Body of pancreas (tissue), 4 donors: ENCODE measurements around the gene MFAP3. TPM values are rescaled to one million over a fixed set of nuclear protein-coding genes. Genes with fewer than 3 reads are reported as not detected.
"Not testable (repeated sequence)": the region's sequence is repeated elsewhere in the genome, so short reads cannot be mapped to it uniquely, and the experiment has no call there.

ENCODE experiments used
- ATAC-seq: fragments of 150-250 bp; one replicate; pipeline ENCODE4 v1.9.1; 2016
- DNase-seq, 4 donors: peaks; one replicate each; pipeline ENCODE4 v3.0.0-alpha.2; 2019
- H3K27ac ChIP-seq, 4 donors: fragments of 200-600 bp; sonication (generic); 1 replicate in 3 of 4; 2 replicates in 1 of 4; pipeline versions ENCODE4 v1.5.1 to v1.6.1; 2016 to 2019; ENCODE audit warnings: mild to moderate bottlenecking in 1 of 4, mixed read lengths in 1 of 4, moderate library complexity in 1 of 4
- H3K27me3 ChIP-seq, 2 donors: fragments of 200-600 bp; sonication (generic); one replicate each; pipeline ENCODE4 v1.6.0; 2016; ENCODE audit warnings: mild to moderate bottlenecking in 1 of 2
- H3K36me3 ChIP-seq, 2 donors: fragments of 200-600 bp; sonication (generic); replicated peaks in 1 of 2; 2 replicates each; pipeline ENCODE4 v1.5.1; 2016; ENCODE audit warnings: low read depth in 2 of 2; ENCODE audit not compliant: insufficient read depth in 1 of 2
- H3K4me1 ChIP-seq: fragments of 200-600 bp; sonication (generic); one replicate; pipeline ENCODE4 v1.6.0; 2016
- H3K4me3 ChIP-seq, 2 donors: fragments of 200-600 bp; sonication (generic); 1 replicate in 1 of 2; 2 replicates in 1 of 2; pipeline ENCODE4 v1.5.1; 2016 to 2019
- H3K9me3 ChIP-seq, 3 donors: fragments of 200-600 bp; sonication (generic); 1 replicate in 2 of 3; 2 replicates in 1 of 3; pipeline ENCODE4 v1.5.1; 2016
- POLR2A ChIP-seq, 3 donors: fragments of 450-650 bp; IDR thresholded peaks; one replicate each; pipeline ENCODE4 v1.6.1; 2016; ENCODE audit warnings: antibody characterized with exemption in 3 of 3, mild to moderate bottlenecking in 2 of 3
- WGBS, 2 donors: methylation state at CpG; one replicate each; pipeline ENCODE4 v1.1.5; 2017; 5-methylcytosine and 5-hydroxymethylcytosine counted together
- intact Hi-C: fragments of 100-400 bp; cut with DNase I; formaldehyde crosslinking; loops from one replicate; pipeline ENCODE4 v1.15.1; 2023
- total RNA-seq, 2 donors: library from RNA; depleted of rRNA; stranded (reverse); fragments of >200 nt; gene quantifications; one replicate each; pipeline ENCODE4 v1.1.0, GENCODE V29; 2016
- TF ChIP-seq, protein P1 (sequence below), 7 experiments: fragments of 450-650 bp in 4 of 7; fragments of 200-600 bp in 3 of 7; sonication (generic) in 3 of 7; IDR thresholded peaks; one replicate each; pipeline ENCODE4 v1.5.1; 2016 to 2019; ENCODE audit warnings: antibody characterized with exemption in 7 of 7

Gene MFAP3
- total RNA-seq, 2 donors from 2014 or later = 14.3 to 23.4 TPM

GRCh38 chr5:154015071-154015693 lies 23.6 kb upstream of the MFAP3 start:
- TF ChIP-seq, protein P1, sequence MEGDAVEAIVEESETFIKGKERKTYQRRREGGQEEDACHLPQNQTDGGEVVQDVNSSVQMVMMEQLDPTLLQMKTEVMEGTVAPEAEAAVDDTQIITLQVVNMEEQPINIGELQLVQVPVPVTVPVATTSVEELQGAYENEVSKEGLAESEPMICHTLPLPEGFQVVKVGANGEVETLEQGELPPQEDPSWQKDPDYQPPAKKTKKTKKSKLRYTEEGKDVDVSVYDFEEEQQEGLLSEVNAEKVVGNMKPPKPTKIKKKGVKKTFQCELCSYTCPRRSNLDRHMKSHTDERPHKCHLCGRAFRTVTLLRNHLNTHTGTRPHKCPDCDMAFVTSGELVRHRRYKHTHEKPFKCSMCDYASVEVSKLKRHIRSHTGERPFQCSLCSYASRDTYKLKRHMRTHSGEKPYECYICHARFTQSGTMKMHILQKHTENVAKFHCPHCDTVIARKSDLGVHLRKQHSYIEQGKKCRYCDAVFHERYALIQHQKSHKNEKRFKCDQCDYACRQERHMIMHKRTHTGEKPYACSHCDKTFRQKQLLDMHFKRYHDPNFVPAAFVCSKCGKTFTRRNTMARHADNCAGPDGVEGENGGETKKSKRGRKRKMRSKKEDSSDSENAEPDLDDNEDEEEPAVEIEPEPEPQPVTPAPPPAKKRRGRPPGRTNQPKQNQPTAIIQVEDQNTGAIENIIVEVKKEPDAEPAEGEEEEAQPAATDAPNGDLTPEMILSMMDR (IDR thresholded peaks at IDR 0.05) = no peak
- Histone ChIP-seq H3K4me1 (no peaks in the 10 kb centered on the region), H3K27ac (no peak overlapping the region), H3K4me3 (no peak overlapping the region), H3K9me3 (peaks cover 0 to 9% (median 0%) of the 10 kb centered on the region in 3 donors), H3K36me3 (peaks cover 0 to 7% of the 10 kb centered on the region in 2 donors), H3K27me3 (no peaks in the 10 kb centered on the region)
- WGBS, 2 donors = 96 to 97% methylated on average over 4 of the region's 4 CpGs
- ATAC-seq (no peak), DNase-seq (peak in 1 of 4 donors; percentile 11)
- intact Hi-C loops = no loop called here

GRCh38 chr5:154018919-154019318 lies 19.8 kb upstream of the MFAP3 start:
- H3K27ac ChIP-seq, ATAC-seq, H3K4me1 ChIP-seq, intact Hi-C loops, DNase-seq, H3K4me3 ChIP-seq, H3K27me3 ChIP-seq, H3K9me3 ChIP-seq, H3K36me3 ChIP-seq: not testable (repeated sequence)
- 91 to 100% methylated on average over 1 of the region's 1 CpG for WGBS, 2 donors

- intact Hi-C loops = no loop called here
- H3K36me3 ChIP-seq = peaks cover 4 to 15% of the 10 kb centered on the region in 2 donors
Measured at GRCh38 chr5:154025951-154026350, 12.8 kb upstream of the MFAP3 start.

DNA sequence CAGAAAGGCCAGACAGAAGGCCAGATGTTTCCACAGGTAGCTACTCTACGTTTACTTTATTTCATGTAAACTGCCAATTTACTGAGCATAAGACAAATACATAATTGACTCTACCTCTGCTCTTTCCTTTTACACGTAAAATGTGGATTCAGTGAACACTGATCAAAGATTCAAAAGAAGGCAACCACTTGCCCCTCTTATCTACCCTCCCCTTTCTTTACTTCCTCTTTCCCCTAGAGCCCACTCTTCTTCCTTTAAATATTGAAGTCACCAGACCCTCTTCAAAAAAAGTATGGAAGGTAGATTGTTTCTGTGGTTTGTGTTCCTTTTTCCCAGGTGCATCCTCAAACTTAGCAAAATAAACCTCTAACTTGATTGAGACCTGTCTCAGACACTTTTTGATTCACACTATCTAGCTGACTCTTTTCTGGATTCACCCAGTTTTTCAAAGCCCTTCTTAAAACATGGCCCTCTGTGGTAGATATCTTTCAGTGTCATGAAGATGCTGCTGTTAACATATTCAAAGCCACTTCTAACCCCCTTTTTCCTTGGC lies 6.8 kb upstream of the MFAP3 start:
- intact Hi-C loops = no loop called here
- Histone ChIP-seq H3K36me3 (peaks cover 0 to 5% of the 10 kb centered on the region in 2 donors), H3K4me3 (no peak overlapping the region), H3K4me1 (peaks cover 3% of the 10 kb centered on the region), H3K9me3 (no peaks in the 10 kb centered on the region), H3K27me3 (no peaks in the 10 kb centered on the region), H3K27ac (no peak overlapping the region)
- ATAC-seq (no peak), DNase-seq (no peak)
- TF ChIP-seq, protein P1 (IDR thresholded peaks at IDR 0.05) = no peak
- TF ChIP-seq POLR2A (IDR thresholded peaks at IDR 0.05) = no peak
- 46 to 78% methylated on average over 2 of the region's 2 CpGs for WGBS, 2 donors

More at GRCh38 chr5:154025951-154026350, 12.8 kb upstream of the MFAP3 start:
- no peak for TF ChIP-seq POLR2A (IDR thresholded peaks at IDR 0.05)
- TF ChIP-seq, protein P1 (IDR thresholded peaks at IDR 0.05) = no peak
- Histone ChIP-seq H3K4me1 (no peaks in the 10 kb centered on the region), H3K27me3 (no peaks in the 10 kb centered on the region), H3K4me3 (no peak overlapping the region), H3K9me3 (no peaks in the 10 kb centered on the region), H3K27ac (no peak overlapping the region)
- DNase-seq (no peak), ATAC-seq (no peak)

DNA sequence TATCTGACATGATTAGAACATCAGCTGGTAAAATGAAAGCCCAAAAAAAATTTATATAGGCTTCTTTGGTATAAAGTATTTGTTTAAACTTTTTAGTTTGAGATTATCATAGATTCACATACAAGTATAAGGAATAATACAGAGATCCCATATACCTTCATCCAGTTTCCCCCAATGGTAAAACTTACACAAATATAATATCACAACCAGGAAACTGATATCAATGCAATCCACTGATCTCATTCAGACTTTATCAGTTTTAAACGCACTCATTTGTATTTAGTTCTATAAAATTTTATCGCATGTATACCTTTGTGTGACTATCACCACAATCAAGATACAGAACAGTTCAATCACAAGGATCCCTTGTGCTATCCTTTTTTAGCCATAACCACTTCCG lies 3.8 kb upstream of the MFAP3 start:
- Histone ChIP-seq H3K9me3 (no peaks in the 10 kb centered on the region), H3K27ac (no peak overlapping the region), H3K4me1 (peaks cover 16% of the 10 kb centered on the region), H3K36me3 (no peaks in the 10 kb centered on the region), H3K4me3 (no peak overlapping the region), H3K27me3 (no peaks in the 10 kb centered on the region)
- intact Hi-C loops = no loop called here
- no peak for DNase-seq
- no peak for TF ChIP-seq POLR2A (IDR thresholded peaks at IDR 0.05)
- TF ChIP-seq, protein P1 (IDR thresholded peaks at IDR 0.05) = no peak
- no peak for ATAC-seq
- WGBS, 2 donors = 83 to 85% methylated on average over 3 of the region's 3 CpGs
